Suprapubic skin (tissue), 4 donors: ENCODE results near the gene PHYHIPL.

Experiments used
- EP300 ChIP-seq: sonication (generic); formaldehyde crosslinking; IDR thresholded peaks from one replicate; pipeline ENCODE4 v1.6.1; 2017; ENCODE audit warnings: antibody characterized with exemption
- POLR2A ChIP-seq, 2 donors: fragments of 450-650 bp; IDR thresholded peaks; one replicate each; pipeline ENCODE4 v1.6.1; 2017; ENCODE audit warnings: antibody characterized with exemption in 2 of 2, mild to moderate bottlenecking in 2 of 2, moderate library complexity in 2 of 2
- POLR2AphosphoS5 ChIP-seq, 3 donors: sonication (generic); formaldehyde crosslinking; IDR thresholded peaks; one replicate each; pipeline ENCODE4 v1.6.1; 2017; ENCODE audit warnings: antibody characterized with exemption in 3 of 3
- TF ChIP-seq, protein P1 (sequence below), 2 donors: fragments of 200-600 bp in 1 of 2; fragments of 450-650 bp in 1 of 2; sonication (generic) in 1 of 2; IDR thresholded peaks; one replicate each; pipeline ENCODE4 v1.5.1; 2016 to 2019; ENCODE audit warnings: antibody characterized with exemption in 2 of 2, mild to moderate bottlenecking in 1 of 2, moderate library complexity in 1 of 2

DNA sequence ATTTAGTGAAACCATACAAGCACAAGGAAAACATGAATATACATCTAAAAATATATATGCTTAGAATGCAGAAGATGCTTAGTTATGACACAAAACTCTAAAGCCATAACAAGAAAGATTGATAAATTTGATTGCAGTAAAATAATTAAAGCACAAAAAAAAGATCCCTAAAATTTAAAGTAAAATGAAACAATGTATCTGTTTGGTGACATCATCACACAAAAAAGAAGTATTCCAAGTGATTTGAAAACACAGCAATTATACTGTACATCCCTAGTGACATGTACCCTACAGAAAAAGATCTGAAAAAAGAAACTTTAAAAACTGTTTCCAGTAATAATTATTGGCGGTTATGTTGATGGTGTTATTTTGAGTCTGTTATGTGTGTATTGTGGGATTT is 37.7 kb downstream of the PHYHIPL start:
- TF ChIP-seq, protein P1, sequence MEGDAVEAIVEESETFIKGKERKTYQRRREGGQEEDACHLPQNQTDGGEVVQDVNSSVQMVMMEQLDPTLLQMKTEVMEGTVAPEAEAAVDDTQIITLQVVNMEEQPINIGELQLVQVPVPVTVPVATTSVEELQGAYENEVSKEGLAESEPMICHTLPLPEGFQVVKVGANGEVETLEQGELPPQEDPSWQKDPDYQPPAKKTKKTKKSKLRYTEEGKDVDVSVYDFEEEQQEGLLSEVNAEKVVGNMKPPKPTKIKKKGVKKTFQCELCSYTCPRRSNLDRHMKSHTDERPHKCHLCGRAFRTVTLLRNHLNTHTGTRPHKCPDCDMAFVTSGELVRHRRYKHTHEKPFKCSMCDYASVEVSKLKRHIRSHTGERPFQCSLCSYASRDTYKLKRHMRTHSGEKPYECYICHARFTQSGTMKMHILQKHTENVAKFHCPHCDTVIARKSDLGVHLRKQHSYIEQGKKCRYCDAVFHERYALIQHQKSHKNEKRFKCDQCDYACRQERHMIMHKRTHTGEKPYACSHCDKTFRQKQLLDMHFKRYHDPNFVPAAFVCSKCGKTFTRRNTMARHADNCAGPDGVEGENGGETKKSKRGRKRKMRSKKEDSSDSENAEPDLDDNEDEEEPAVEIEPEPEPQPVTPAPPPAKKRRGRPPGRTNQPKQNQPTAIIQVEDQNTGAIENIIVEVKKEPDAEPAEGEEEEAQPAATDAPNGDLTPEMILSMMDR (IDR thresholded peaks at IDR 0.05), result no peak
- no peak for TF ChIP-seq POLR2A (IDR thresholded peaks at IDR 0.05)
- no peak for TF ChIP-seq EP300
- TF ChIP-seq POLR2AphosphoS5 (IDR thresholded peaks at IDR 0.05), result no peak
